GM21528 (cell line): ENCODE data around the gene GAPDH.
A peak's percentile ranks its signal among the peaks of the same experiment; 100 is the strongest.
"Not testable (repeated sequence)": the region's sequence is repeated elsewhere in the genome, so short reads cannot be mapped to it uniquely, and the experiment has no call there.

Experiments
- ATAC-seq: cut with Tn5 transposase; IDR thresholded peaks from one replicate; pipeline ENCODE4 v1.9.1; 2021; ENCODE audit warnings: mild to moderate bottlenecking, moderate library complexity; ENCODE audit not compliant: unreplicated experiment, low FRiP score

The GAPDH gene

GRCh38 chr12:6533923-6534694 lies at the start of gene GAPDH:
Gene GAPDH, plus strand, starts transcription at chr12:6534517. Its CDS starts 316 bp downstream, at chr12:6534833.
- peak; percentile 62 for ATAC-seq

- no peak for ATAC-seq
Observed at GRCh38 chr12:6488240-6488639, 46.1 kb upstream of the GAPDH start.

DNA sequence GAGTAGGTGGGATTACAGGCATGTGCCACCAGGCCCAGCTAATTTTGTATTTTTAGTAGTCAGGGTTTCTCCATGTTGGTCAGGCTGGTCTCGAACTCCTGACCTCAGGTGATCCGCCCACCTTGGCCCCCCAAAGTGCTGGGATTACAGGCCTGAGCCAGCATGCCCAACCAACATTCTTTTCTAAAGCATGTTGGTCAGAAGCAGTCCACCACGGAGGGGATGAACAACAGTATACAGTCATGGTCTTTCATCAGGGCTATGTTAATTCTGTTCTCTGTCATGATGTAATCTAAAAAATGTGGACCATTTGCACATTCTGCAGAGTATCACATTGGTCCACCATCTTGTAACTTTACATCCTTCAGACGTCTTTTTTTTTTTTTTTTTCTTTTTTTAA lies 44.9 kb upstream of the GAPDH start:
- no peak for ATAC-seq

DNA sequence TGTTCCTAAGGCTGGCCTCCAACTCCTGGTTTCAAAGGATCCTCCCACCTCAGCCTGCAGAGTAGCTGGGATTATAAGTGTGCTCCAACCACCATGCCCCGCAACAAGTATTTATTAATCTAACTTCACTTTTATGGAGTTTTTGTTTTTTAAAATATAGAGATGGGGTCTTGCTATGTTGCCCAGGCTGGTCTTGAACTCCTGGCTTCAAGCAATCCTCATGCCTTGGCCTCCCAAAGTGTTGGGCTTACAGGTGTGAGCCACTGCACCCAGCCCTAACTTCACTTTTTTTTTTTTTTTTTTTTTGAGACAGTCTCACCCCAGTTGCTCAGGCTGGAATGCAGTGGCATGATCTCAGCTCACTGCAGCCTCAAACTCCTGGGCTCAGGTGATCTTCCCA lies 43.6 kb upstream of the GAPDH start:
- not testable (repeated sequence) for ATAC-seq

DNA sequence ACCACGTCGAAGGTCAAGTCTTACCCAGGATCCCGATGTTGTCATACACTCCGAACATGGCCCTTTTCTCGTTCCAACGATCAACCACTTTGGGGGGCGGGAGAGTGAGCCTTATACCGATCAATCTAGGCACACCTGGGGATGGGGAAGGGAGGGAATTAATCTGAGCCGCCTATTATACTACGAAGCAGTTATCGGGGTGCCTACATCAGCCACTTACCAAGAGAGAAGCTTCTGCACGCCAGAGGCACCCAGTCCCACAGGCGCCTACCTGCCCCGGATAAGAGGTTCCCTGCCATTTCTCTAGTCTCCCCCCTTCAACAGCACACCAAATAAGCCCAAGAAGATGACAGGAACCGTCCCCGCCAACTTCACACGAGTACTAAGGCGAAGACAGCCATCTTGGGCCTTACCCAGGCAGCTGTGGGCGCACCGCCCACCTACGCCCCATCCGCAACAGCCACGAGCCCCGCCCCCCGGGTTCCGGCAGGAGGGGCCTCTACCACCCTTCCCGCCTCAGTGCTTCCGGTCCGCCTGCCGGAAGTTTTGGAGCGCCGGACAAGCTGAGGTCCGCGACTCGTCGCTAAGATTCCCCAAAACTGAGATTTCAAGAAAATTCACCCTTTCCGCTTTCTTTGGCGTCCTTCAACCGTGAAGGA lies 41.4 kb upstream of the GAPDH start, which contains the start of gene MRPL51:
MRPL51 (minus strand) TSS at position 425 of the 659 bp plus-strand sequence; CDS start at position 299, 126 bp downstream.
- peak; percentile 69 for ATAC-seq

DNA sequence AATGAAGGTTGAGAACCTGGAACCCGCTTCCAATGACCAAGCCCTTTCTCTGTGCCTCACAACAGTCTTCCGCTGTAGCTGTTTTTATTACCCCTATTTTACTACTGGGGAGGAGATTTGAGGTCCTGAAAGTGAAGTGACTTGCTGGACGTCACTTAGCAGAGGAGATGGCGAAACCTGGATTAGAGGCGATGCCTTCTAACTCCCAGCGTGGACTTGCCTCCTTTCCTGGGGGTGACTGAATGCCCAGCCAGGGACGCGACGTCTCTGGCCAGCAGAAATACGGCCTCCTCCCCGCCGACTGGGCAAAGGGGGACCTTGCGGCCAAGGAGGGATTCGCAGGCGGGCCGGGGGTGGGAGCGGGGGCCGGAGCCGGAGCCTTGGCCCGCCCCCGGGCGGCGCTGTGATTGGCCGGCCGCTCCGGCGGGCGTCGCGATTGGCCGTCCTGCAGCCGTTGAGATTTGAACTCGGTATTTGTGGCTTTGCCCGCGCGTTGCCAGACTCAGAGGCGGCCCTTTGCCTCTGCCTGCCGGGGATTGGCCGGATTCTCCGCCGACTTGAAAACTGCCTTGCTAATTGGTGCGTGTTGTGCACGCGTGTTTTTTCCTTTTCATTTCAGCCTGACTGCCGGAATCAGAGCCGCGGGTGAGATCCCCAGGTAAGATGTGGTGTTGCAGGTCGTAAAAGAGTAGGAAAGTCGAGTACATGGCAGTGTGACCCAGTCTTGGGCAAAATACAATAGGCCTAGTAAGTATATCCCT lies 40.6 kb upstream of the GAPDH start, which contains the start of gene NCAPD2:
NCAPD2 (plus strand) TSS at position 606 of the 761 bp plus-strand sequence. CDS start 997 bp downstream, outside the sequence.
- peak; percentile 83 for ATAC-seq

GRCh38 chr12:6494258-6494743 lies 40.0 kb upstream of the GAPDH start:
- no peak for ATAC-seq

DNA sequence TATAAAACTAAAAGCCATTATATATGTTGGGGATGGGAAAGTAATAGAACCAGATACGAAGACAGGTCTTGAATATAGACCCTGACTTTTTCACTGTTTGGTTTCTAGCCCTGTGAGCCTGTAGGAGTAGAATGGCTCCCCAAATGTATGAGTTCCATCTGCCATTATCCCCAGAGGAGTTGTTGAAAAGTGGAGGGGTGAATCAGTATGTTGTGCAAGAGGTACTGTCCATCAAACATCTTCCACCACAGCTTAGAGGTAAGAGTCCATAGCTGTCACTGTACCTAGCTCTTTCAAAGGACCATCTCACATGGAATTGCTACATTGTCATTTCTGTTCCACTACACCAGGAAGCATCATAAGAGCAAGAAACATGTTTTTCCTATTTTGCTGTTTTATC lies 39.3 kb upstream of the GAPDH start:
- no peak for ATAC-seq

DNA sequence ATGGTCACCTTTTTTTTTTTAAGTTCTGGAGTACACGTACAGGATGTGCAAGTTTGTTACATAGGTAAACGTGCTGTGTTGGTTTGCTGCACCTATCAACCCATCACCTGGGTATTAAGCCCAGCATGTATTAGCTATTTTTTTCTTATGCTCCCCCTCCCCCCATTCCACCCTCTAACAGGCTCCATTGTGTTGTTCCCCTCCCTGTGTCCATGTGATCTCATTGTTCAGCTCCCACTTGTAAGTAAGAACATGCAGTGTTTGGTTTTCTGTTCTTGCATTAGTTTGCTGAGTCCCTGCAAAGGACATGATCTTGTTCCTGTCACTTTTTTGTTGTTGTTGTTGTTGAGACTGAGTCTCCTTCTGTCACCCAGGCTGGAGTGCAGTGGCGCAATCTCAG lies 37.0 kb upstream of the GAPDH start:
- ATAC-seq: not testable (repeated sequence)

GRCh38 chr12:6500466-6500865 lies 33.9 kb upstream of the GAPDH start:
- no peak for ATAC-seq

DNA sequence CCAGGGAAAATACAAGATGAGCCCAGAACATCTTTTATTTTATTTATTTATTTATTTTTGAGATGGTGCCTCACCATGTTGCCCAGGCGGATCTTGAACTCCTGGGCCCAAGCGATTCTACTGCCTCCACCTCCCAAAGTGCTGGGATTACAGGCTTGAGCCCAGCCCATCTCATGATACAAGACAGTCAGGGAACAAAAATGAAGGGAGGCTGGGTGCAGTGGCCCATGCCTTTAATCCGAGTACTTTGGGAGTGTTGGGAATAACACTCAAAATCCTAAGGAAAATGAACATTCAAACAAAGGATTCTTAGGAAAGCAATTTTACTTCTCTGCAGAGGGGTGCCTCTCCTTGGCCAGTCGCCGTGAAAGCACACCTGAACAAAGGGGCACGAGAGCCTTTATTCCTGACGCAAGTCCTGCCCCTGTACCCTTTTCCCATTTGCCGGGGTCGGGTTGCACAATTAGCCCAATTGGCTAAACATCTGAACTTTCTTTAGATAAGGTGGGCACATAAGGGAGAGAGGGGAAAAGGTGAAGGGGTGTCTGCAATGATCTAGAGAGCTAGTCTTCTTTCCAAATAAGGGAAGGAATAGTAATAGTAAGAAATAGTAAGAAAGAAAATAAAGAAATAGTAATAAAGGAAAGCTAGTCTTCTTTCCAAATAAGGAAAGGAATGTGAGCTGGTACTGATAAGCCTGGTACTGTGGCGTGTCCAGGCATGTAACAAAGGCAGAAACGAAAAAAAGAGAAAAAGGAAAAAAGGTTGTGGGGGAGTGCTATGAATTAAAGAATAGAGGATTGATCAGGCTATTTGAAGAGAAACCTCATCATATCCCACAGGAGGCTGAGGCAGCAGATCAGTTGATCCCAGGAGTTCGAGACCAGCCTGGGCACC lies 27.0 kb upstream of the GAPDH start:
- ATAC-seq: no peak

- no peak for ATAC-seq
Observed at GRCh38 chr12:6508087-6508486, 26.2 kb upstream of the GAPDH start.

GRCh38 chr12:6520186-6520585 lies 14.1 kb upstream of the GAPDH start:
- no peak for ATAC-seq

DNA sequence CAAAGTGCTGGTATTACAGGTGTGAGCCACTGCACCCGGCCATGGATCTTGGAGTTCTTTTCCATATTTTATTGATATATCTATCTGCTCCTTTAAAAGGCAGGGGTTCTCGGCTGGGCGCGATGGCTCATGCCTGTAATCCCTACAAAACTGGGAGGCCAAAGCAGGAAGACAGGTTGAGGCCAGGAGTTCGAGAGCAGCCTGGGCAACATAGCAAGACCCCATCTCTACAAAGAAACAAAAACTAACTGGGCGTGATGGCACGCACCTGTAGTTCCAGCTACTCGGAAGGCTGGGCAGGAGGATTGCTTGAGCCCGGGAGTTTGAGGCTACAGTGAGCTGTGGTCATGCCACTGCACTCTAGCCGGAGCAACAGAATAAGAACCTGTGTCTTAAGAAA lies 12.1 kb upstream of the GAPDH start:
- no peak for ATAC-seq

DNA sequence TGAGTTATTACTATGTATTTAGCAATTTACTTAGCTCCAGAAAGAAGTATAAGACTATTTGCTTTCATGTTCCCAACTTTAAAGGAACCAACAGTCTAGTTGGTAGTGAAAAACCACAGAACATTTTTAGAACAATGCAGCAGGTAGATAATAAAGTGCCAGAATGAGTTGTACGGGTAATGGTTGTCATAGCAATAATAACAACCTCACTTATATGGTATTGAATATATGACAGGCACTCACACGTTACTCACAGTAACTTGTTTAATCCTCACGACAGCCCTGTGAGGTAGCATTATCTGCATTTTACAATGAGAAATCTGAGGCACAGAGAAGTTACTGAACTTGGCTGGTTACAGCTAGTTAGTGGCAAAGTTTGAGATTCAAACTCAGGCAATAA lies 10.6 kb upstream of the GAPDH start:
- ATAC-seq: no peak

DNA sequence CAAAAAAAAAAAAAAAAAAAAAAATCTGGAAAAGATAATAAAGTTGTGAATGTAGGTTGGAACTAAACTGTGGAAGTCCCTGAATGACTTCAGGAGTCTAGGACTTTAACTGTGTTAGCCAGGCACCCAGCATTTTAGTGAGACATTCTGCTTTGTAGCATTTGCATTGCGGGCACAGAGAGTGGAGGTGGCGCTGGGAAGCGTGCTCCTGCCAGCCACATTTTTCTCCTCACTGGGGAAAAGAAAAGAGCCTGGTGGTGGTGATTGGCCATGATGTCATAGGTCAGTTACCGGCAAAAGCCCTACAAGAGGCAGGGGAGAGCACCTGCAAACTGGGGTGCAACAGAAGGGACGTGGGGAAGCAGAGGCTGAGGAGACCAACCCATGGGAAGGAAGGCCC lies 9.7 kb upstream of the GAPDH start:
- no peak for ATAC-seq

GRCh38 chr12:6526201-6526600 lies 8.1 kb upstream of the GAPDH start:
- ATAC-seq: no peak

GRCh38 chr12:6526766-6527525 lies 7.4 kb upstream of the GAPDH start:
- ATAC-seq: no peak

DNA sequence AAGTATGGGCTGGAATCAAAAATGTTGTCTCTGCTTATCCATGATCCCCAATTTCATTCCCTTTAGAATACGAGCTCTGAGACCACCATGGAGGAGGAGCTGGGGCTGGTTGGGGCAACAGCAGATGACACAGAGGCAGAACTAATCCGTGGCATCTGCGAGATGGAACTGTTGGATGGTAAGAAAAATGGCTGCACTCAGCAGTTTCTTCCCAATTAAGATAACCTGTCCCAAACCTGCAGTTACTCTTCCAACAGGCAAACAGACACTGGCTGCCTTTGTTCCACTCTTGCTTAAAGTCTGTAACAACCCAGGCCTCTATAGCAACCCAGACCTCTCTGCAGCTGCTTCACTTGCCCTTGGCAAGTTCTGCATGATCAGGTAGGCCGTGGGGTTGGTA lies 6.6 kb upstream of the GAPDH start:
- no peak for ATAC-seq
